Dorsolateral prefrontal cortex (tissue), 118 donors: ENCODE measurements around the gene STARD10. TPM values are rescaled to one million over a fixed set of nuclear protein-coding genes. Genes with fewer than 3 reads are reported as not detected.

Source experiments
- microRNA-seq, 43 experiments: library from miRNA; unstranded; fragments of <30 nt; microRNA quantifications; one replicate each; pipeline ENCODE4 v1.2.0, GENCODE V29; 2022
- total RNA-seq, 120 experiments: library from RNA; stranded (reverse); gene quantifications; one replicate each; pipeline versions ENCODE4 v1.2.3 to v1.2.4, GENCODE V29; 2022

The STARD10 gene
- total RNA-seq, 120 experiments from 2014 or later, result 31.5 to 113 (median 51.1) TPM

Small RNA genes within 50 kb of the gene (microRNA-seq; reads per million reads assigned to microRNA genes)
- 0 to 0.23 (median 0) reads per million in 43 experiments for gene MIR4692

Other genes starting within 250 kb of the STARD10 start
- gene PDE2A, start 119.6 kb downstream of the STARD10 start, total RNA-seq, result 100 to 1,000 TPM in 119 of 120 experiments, 10 to 100 TPM in 1; 92.8 to 412 (median 240) TPM
- 100 to 1,000 TPM in 8 of 120 experiments, 10 to 100 TPM in 112; 42.2 to 126 (median 68.6) TPM for gene ARAP1, start 41.6 kb downstream of the STARD10 start, total RNA-seq
- gene ATG16L2, start 20.4 kb upstream of the STARD10 start, total RNA-seq, result 10 to 100 TPM; 17.7 to 47.0 (median 30.9) TPM